Transverse colon (tissue), 4 donors: ENCODE data around the gene HOXD3.

Source experiments
- CTCF ChIP-seq, 5 experiments: fragments of 200-600 bp in 3 of 5; fragments of 450-650 bp in 2 of 5; sonication (generic) in 3 of 5; IDR thresholded peaks; 1 replicate in 2 of 5; 2 replicates in 3 of 5; pipeline ENCODE4 v1.5.1; 2016 to 2017; ENCODE audit warnings: antibody characterized with exemption in 5 of 5, inconsistent platforms in 3 of 5, mild to moderate bottlenecking in 2 of 5, moderate library complexity in 1 of 5
- EP300 ChIP-seq: sonication (generic); formaldehyde crosslinking; IDR thresholded peaks from one replicate; pipeline ENCODE4 v1.6.1; 2017; ENCODE audit warnings: antibody characterized with exemption, low read depth
- POLR2A ChIP-seq: fragments of 450-650 bp; IDR thresholded peaks from one replicate; pipeline ENCODE4 v1.6.1; 2016; ENCODE audit warnings: antibody characterized with exemption, mild to moderate bottlenecking, moderate library complexity
- POLR2AphosphoS5 ChIP-seq, 3 donors: sonication (generic); formaldehyde crosslinking; IDR thresholded peaks; one replicate each; pipeline ENCODE4 v1.6.1; 2016; ENCODE audit warnings: antibody characterized with exemption in 3 of 3

- TF ChIP-seq CTCF (IDR thresholded peaks at IDR 0.05) (peak in 2 of 5 experiments; percentile 16 to 30), POLR2A (no peak), POLR2AphosphoS5 (IDR thresholded peaks at IDR 0.05) (no peak), EP300 (no peak)
These were observed 31.9 kb downstream of the HOXD3 start for GRCh38 chr2:176188774-176189680.
